Suprapubic skin (tissue), 4 donors: ENCODE data around the gene ABHD2. TPM values are rescaled to one million over a fixed set of nuclear protein-coding genes. Genes with fewer than 3 reads are reported as not detected.
A peak's percentile ranks its signal among the peaks of the same experiment; 100 is the strongest.

Experiments
- DNase-seq, 2 donors: peaks; one replicate each; pipeline ENCODE4 v3.0.0-alpha.2; 2019; ENCODE audit warnings: low spot score in 2 of 2
- H3K27ac ChIP-seq: fragments of 200-600 bp; sonication (generic); one replicate; pipeline ENCODE4 v1.5.1; 2019
- H3K27me3 ChIP-seq: fragments of 200-600 bp; sonication (generic); one replicate; pipeline ENCODE4 v1.5.1; 2019
- H3K36me3 ChIP-seq: fragments of 200-600 bp; sonication (generic); one replicate; pipeline ENCODE4 v1.5.1; 2019
- H3K4me1 ChIP-seq: fragments of 200-600 bp; sonication (generic); one replicate; pipeline ENCODE4 v1.5.1; 2019
- H3K4me3 ChIP-seq: fragments of 200-600 bp; sonication (generic); one replicate; pipeline ENCODE4 v1.5.1; 2019; ENCODE audit warnings: mild to moderate bottlenecking
- H3K9me3 ChIP-seq: fragments of 200-600 bp; sonication (generic); one replicate; pipeline ENCODE4 v1.5.1; 2019
- EP300 ChIP-seq: sonication (generic); formaldehyde crosslinking; IDR thresholded peaks from one replicate; pipeline ENCODE4 v1.6.1; 2017; ENCODE audit warnings: antibody characterized with exemption
- POLR2A ChIP-seq, 2 donors: fragments of 450-650 bp; IDR thresholded peaks; one replicate each; pipeline ENCODE4 v1.6.1; 2017; ENCODE audit warnings: antibody characterized with exemption in 2 of 2, mild to moderate bottlenecking in 2 of 2, moderate library complexity in 2 of 2
- POLR2AphosphoS5 ChIP-seq, 3 donors: sonication (generic); formaldehyde crosslinking; IDR thresholded peaks; one replicate each; pipeline ENCODE4 v1.6.1; 2017; ENCODE audit warnings: antibody characterized with exemption in 3 of 3
- WGBS: methylation state at CpG from one replicate; pipeline ENCODE4 v1.1.5; 2018; 5-methylcytosine and 5-hydroxymethylcytosine counted together
- total RNA-seq, 4 donors: library from RNA; depleted of rRNA; stranded (reverse); fragments of >200 nt; gene quantifications; one replicate each; pipeline ENCODE4 v1.1.0, GENCODE V29; 2016
- TF ChIP-seq, protein P1 (sequence below), 2 donors: fragments of 200-600 bp in 1 of 2; fragments of 450-650 bp in 1 of 2; sonication (generic) in 1 of 2; IDR thresholded peaks; one replicate each; pipeline ENCODE4 v1.5.1; 2016 to 2019; ENCODE audit warnings: antibody characterized with exemption in 2 of 2, mild to moderate bottlenecking in 1 of 2, moderate library complexity in 1 of 2

The ABHD2 gene
- total RNA-seq, 4 donors from 2014 or later, result 38.0 to 78.0 (median 63.2) TPM

DNA sequence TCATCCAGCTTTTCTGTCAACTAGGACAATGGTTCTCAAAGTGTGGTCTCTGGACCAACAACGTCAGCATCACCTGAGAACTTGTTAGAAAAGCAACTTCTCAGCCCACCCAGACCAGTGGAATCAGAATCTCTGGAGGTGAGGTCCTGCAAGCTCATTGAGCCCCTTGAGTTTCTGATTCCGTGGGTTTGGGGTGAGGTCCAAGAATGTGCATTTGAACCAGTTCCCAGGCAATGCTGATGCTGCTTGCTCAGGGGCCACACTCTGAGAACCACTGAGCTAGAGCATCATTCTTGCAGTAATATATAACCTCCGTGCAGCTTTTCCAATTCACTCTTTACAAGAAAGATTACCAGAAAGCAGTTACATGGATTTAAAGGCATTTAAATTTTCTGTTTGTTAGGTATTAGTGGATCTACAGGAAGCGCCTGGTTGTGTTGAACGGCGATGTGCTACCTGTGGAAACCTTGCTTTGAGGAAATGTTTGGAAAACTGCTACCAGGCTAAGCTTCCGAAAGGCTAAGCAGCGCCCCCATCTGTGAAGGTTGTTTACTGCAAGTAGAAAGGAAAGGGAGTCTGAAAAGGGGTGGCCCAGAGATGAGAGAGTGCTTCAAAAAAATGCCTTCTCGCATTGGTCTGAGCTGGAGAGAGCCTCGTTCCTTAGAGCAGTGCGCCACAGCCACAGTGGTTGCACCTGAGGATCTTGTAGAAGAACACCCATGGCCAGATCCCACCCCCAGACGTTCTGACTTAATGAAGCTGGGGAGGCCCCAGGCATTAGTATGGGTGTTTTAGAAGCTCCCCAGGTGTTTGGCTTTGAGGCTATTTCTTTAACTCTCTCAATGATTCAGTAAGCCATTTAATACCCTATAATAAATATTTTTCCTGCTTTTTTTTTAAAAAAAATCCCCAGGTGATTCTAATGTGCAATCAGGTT is 83.1 kb downstream of the ABHD2 start:
- Histone ChIP-seq H3K4me3 (no peak overlapping the region), H3K4me1 (peaks cover 10% of the 10 kb centered on the region), H3K27ac (no peak overlapping the region), H3K36me3 (peaks cover 18% of the 10 kb centered on the region), H3K9me3 (no peaks in the 10 kb centered on the region), H3K27me3 (no peaks in the 10 kb centered on the region)
- DNase-seq, result no peak
- no peak for TF ChIP-seq EP300
- no peak for TF ChIP-seq POLR2AphosphoS5 (IDR thresholded peaks at IDR 0.05)
- TF ChIP-seq, protein P1, sequence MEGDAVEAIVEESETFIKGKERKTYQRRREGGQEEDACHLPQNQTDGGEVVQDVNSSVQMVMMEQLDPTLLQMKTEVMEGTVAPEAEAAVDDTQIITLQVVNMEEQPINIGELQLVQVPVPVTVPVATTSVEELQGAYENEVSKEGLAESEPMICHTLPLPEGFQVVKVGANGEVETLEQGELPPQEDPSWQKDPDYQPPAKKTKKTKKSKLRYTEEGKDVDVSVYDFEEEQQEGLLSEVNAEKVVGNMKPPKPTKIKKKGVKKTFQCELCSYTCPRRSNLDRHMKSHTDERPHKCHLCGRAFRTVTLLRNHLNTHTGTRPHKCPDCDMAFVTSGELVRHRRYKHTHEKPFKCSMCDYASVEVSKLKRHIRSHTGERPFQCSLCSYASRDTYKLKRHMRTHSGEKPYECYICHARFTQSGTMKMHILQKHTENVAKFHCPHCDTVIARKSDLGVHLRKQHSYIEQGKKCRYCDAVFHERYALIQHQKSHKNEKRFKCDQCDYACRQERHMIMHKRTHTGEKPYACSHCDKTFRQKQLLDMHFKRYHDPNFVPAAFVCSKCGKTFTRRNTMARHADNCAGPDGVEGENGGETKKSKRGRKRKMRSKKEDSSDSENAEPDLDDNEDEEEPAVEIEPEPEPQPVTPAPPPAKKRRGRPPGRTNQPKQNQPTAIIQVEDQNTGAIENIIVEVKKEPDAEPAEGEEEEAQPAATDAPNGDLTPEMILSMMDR (IDR thresholded peaks at IDR 0.05), result peak; percentile 24 to 51
- WGBS, result 69% methylated on average over 12 of the region's 12 CpGs

DNA sequence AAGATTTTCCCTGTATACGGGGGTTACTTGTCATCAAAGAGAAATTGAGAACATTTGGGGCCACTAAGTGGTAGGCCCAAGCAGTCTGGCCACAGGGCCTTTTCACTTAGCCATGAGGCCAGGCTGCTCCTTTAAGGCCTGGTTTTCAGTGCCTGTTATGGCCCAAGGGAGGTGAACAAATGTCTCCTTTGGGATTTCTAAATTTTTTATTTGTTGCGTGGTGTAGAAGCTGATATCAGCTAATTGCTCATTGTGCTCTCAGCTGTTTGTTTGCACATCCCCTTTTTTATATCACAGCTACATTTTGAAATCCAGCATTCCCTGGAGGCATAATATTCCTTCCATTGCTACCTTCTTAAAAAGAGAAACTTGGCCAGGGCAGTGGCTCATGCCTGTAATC is 84.7 kb downstream of the ABHD2 start:
- Histone ChIP-seq H3K27ac (no peak overlapping the region), H3K36me3 (peaks cover 24% of the 10 kb centered on the region), H3K4me1 (peaks cover 8% of the 10 kb centered on the region), H3K4me3 (no peak overlapping the region), H3K9me3 (no peaks in the 10 kb centered on the region), H3K27me3 (no peaks in the 10 kb centered on the region)
- DNase-seq, result no peak
- no peak for TF ChIP-seq POLR2A (IDR thresholded peaks at IDR 0.05)
- TF ChIP-seq, protein P1 (IDR thresholded peaks at IDR 0.05), result no peak
- TF ChIP-seq POLR2AphosphoS5 (IDR thresholded peaks at IDR 0.05), result no peak
- no peak for TF ChIP-seq EP300
- 62% methylated on average over 2 of the region's 2 CpGs for WGBS

DNA sequence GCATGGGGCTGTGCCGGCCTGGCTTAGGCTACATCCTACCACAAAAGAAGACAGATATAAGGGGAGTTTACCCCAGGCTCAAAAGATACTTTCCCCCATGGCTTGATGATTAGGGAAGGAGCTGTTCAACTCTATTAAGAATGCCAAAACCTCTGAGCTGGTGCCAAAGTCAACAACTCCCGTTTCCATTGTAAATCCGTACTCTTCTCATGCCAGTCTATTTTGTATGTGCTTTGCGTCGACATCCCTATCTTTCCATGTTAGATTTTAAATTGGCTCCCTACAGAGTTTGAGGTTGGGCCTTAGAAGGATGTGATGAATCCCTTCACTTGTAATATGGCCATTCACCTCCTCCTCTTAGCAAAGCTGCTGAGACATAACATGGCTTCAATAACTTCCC is 86.2 kb downstream of the ABHD2 start:
- H3K9me3 ChIP-seq, result no peaks in the 10 kb centered on the region
- H3K36me3 ChIP-seq, result peaks cover 34% of the 10 kb centered on the region
- DNase-seq, result no peak
- H3K27ac ChIP-seq, result no peak overlapping the region
- no peaks in the 10 kb centered on the region for H3K27me3 ChIP-seq
- WGBS, result 65% methylated on average over 5 of the region's 5 CpGs
- TF ChIP-seq POLR2AphosphoS5 (IDR thresholded peaks at IDR 0.05) (no peak), EP300 (no peak), POLR2A (IDR thresholded peaks at IDR 0.05) (no peak)
- TF ChIP-seq, protein P1 (IDR thresholded peaks at IDR 0.05), result no peak
- no peak overlapping the region for H3K4me3 ChIP-seq
- peaks cover 13% of the 10 kb centered on the region for H3K4me1 ChIP-seq

DNA sequence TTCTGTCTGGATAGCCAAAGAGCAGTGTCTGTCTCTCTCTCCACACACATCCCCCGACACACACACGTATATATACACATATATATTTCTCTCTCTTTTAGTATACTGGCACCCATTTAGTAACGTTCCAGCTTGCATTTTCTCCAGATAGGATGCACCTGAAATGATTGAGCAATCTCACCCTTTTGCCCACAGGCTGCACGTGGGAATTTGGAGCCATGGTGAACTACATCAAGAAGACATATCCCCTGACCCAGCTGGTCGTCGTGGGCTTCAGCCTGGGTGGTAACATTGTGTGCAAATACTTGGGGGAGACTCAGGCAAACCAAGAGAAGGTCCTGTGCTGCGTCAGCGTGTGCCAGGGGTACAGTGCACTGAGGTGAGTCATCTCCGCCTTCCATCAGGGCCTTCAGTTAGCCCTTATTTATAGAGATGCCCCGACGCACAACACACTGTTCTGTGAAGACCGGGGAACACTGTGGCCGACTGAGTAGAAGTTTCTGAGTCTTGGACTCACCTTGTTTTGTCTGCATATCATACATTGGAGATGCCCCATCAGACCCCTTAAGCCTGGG is 87.4 kb downstream of the ABHD2 start:
- Histone ChIP-seq H3K9me3 (no peaks in the 10 kb centered on the region), H3K4me1 (peaks cover 13% of the 10 kb centered on the region), H3K27ac (no peak overlapping the region), H3K36me3 (peaks cover 34% of the 10 kb centered on the region), H3K4me3 (no peak overlapping the region), H3K27me3 (no peaks in the 10 kb centered on the region)
- DNase-seq, result no peak
- WGBS, result 85% methylated on average over 13 of the region's 13 CpGs
- TF ChIP-seq EP300, result no peak
- TF ChIP-seq, protein P1 (IDR thresholded peaks at IDR 0.05), result no peak
- no peak for TF ChIP-seq POLR2AphosphoS5 (IDR thresholded peaks at IDR 0.05)
- TF ChIP-seq POLR2A (IDR thresholded peaks at IDR 0.05), result no peak

DNA sequence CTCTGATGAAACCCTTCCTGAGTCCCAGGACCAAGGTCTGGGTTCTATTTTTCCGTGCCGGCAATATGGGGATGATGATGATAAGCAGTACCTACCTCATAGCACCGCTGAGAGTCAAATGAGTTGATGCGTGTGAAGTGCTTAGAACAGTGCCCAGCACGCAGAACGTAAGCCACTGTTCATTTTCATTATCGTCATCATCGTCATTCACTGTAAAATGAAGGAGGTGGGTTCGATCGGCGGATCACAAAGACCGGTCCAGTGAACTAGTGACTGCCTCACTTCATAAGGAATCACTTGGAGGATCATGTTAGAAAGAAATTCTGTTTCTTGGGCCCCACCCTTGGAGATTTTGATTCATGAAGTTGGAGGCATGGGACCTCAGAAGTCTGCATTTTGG is 88.9 kb downstream of the ABHD2 start:
- no peak for DNase-seq
- no peak overlapping the region for H3K4me3 ChIP-seq
- WGBS, result 95% methylated on average over 12 of the region's 12 CpGs
- no peaks in the 10 kb centered on the region for H3K27me3 ChIP-seq
- H3K27ac ChIP-seq, result no peak overlapping the region
- no peak for TF ChIP-seq POLR2AphosphoS5 (IDR thresholded peaks at IDR 0.05)
- TF ChIP-seq EP300, result no peak
- no peak for TF ChIP-seq POLR2A (IDR thresholded peaks at IDR 0.05)
- TF ChIP-seq, protein P1 (IDR thresholded peaks at IDR 0.05), result no peak
- peaks cover 13% of the 10 kb centered on the region for H3K4me1 ChIP-seq
- no peaks in the 10 kb centered on the region for H3K9me3 ChIP-seq
- H3K36me3 ChIP-seq, result peaks cover 34% of the 10 kb centered on the region
